ENCODE results near the gene ETFRF1. TPM values are rescaled to one million over a fixed set of nuclear protein-coding genes. Genes with fewer than 3 reads are reported as not detected.

Gene ETFRF1
- total and polyA plus RNA-seq, 2 of the 8 experiments (the other 6 are each of a cell fraction or from before 2014, with no cell fraction given), result 4.3 to 7.7 TPM

- no peak for TF ChIP-seq SIRT6 (IDR thresholded peaks at IDR 0.05; ENCODE audit: low read length)
- TF ChIP-seq SIX5 (IDR thresholded peaks at IDR 0.05; ENCODE audit: low read depth, low read length), result no peak
- TF ChIP-seq MAFK (IDR thresholded peaks at IDR 0.05; ENCODE audit: low read depth, low read length), result no peak
- TF ChIP-seq CTBP2 (IDR thresholded peaks at IDR 0.05; ENCODE audit: borderline replicate concordance, insufficient read depth, insufficient read length, low read length), result no peak
- no peak for TF ChIP-seq RNF2 (IDR thresholded peaks at IDR 0.05; ENCODE audit: borderline replicate concordance, low read depth, low read length, missing control alignments, poor library complexity, severe bottlenecking)
- TF ChIP-seq ASH2L (IDR thresholded peaks at IDR 0.05; ENCODE audit: low read length), result no peak
- no peak for TF ChIP-seq E2F6 (IDR thresholded peaks at IDR 0.05)
- TF ChIP-seq EZH2 (IDR thresholded peaks at IDR 0.05; ENCODE audit: low read depth, low read length, severe bottlenecking), result no peak
- no peak for TF ChIP-seq KDM5A (IDR thresholded peaks at IDR 0.05; ENCODE audit: low read length)
- no peak for TF ChIP-seq ZNF274 (IDR thresholded peaks at IDR 0.05; ENCODE audit: borderline replicate concordance, extremely low read depth, low read length)
- TF ChIP-seq CBX5 (IDR thresholded peaks at IDR 0.05; ENCODE audit: low read depth, low read length), result no peak
- TF ChIP-seq SP4 (IDR thresholded peaks at IDR 0.05; ENCODE audit: low read length), result no peak
- Histone ChIP-seq H3K79me2 (ENCODE audit: control insufficient read depth in 1 of 2, insufficient read depth in 2 of 2, low read length in 2 of 2) (no peaks in the 10 kb centered on the region), H3K14ac (ENCODE audit: insufficient read length) (no peak overlapping the region), H3K23me2 (ENCODE audit: low read depth, low read length) (no peaks in the 10 kb centered on the region), H2AK5ac (ENCODE audit: low read depth, low read length) (no peak overlapping the region), H2BK20ac (ENCODE audit: low read length) (no peak overlapping the region), H3K27ac (ENCODE audit: low read depth, low read length) (no peak overlapping the region), H3K4me2 (ENCODE audit: insufficient read depth in 1 of 2, low read depth in 2 of 2, low read length in 2 of 2) (no peak overlapping the region), H4K91ac (replicated peaks; ENCODE audit: insufficient read length, low read length) (no peak overlapping the region), H3K18ac (ENCODE audit: extremely low read depth, low read length) (no peak overlapping the region), H2AFZ (ENCODE audit: low read length) (no peak overlapping the region), H3K23ac (ENCODE audit: insufficient read length) (no peak overlapping the region), H4K8ac (ENCODE audit: extremely low read depth, insufficient read depth, low read length) (no peak overlapping the region), H2BK15ac (ENCODE audit: low read length) (no peak overlapping the region), H3K56ac (replicated peaks; ENCODE audit: insufficient read length, low read depth, low read length) (no peak overlapping the region), H3K27me3 (replicated peaks in 1 of 4; ENCODE audit: control insufficient read depth in 3 of 4, extremely low read depth in 1 of 4, insufficient read depth in 3 of 4, low read length in 3 of 4) (no peaks in the 10 kb centered on the region), H2BK120ac (replicated peaks; ENCODE audit: low read depth, low read length) (no peak overlapping the region), H3K9me3 (ENCODE audit: insufficient read depth in 2 of 2, low read depth in 1 of 2, low read length in 1 of 2) (no peaks in the 10 kb centered on the region), H4K5ac (ENCODE audit: insufficient read length, low read depth, low read length) (no peak overlapping the region), H4K20me1 (replicated peaks in 1 of 2; ENCODE audit: control insufficient read depth in 1 of 2, insufficient read depth in 2 of 2, low read length in 2 of 2) (no peaks in the 10 kb centered on the region), H3K36me3 (ENCODE audit: control insufficient read depth in 2 of 4, insufficient read depth in 4 of 4, low read length in 3 of 4) (peaks cover 0 to 18% (median 1%) of the 10 kb centered on the region in 4 experiments; a peak in 2 of 8 replicates), H2BK5ac (ENCODE audit: low read depth, low read length) (no peak overlapping the region), H3K4me1 (replicated peaks in 1 of 4; ENCODE audit: control insufficient read depth in 3 of 4, insufficient read depth in 4 of 4, low read length in 3 of 4) (no peaks in the 10 kb centered on the region), H3K9ac (replicated peaks in 1 of 4; ENCODE audit: extremely low read depth in 1 of 4, low read depth in 3 of 4, low read length in 3 of 4) (no peak overlapping the region), H3K4ac (replicated peaks; ENCODE audit: insufficient read length, low read depth, low read length) (no peak overlapping the region), H3K79me1 (ENCODE audit: low read depth, low read length) (no peaks in the 10 kb centered on the region), H3K4me3 (ENCODE audit: extremely low read depth in 1 of 4, insufficient read depth in 2 of 4, low read depth in 3 of 4, low read length in 4 of 4) (no peak overlapping the region), H2BK12ac (ENCODE audit: low read depth, low read length) (no peak overlapping the region)
- FAIRE-seq (no peak), DNase-seq (ENCODE audit: low read depth in 1 of 2, low spot score in 2 of 2) (no peak)
- ChIA-PET CTCF (ENCODE audit: partially characterized antibody) (interaction anchor here (1.0 to 1.5 kb wide), 2 partner anchors 28 to 344 kb away, joined by 3 read pairs; no protein-coding TSS in a partner anchor), POLR2A (ENCODE audit: partially characterized antibody) (interaction anchor here (0.7 to 1.5 kb wide), 2 partner anchors 11 to 154 kb away, joined by 3 to 4 read pairs; no protein-coding TSS in a partner anchor)
- WGBS, 2 experiments (ENCODE audit: extremely low coverage in 1 of 2, insufficient coverage in 1 of 2, insufficient read length in 1 of 2, insufficient replicate concordance in 2 of 2, low coverage in 1 of 2, low lambda C conversion rate in 2 of 2, missing lambda C conversion rate in 1 of 2), result 83% methylated on average over 1 of the region's 1 CpG; no CpG with 5 or more reads in 1 of the 2 experiments
Observed at GRCh38 chr12:25213338-25213737, 18.3 kb downstream of the ETFRF1 start.

All from H1 (cell line).